Esophagus squamous epithelium (tissue), 5 donors: ENCODE measurements around the gene RIPOR2. TPM values are rescaled to one million over a fixed set of nuclear protein-coding genes. Genes with fewer than 3 reads are reported as not detected.

Experiments used
- DNase-seq: peaks from one replicate; lab custom pipeline; 2025; lab: John Stamatoyannopoulos, UW
- H3K27ac ChIP-seq, 4 donors: fragments of 200-600 bp; sonication (generic); one replicate each; pipeline ENCODE4 v1.5.1; 2016 to 2019; ENCODE audit warnings: mild to moderate bottlenecking in 1 of 4
- H3K27me3 ChIP-seq, 4 donors: fragments of 200-600 bp; sonication (generic); 1 replicate in 3 of 4; 2 replicates in 1 of 4; pipeline versions ENCODE4 v1.5.1 to v1.6.0; 2017 to 2021; ENCODE audit warnings: antibody characterized with exemption in 1 of 4
- H3K36me3 ChIP-seq, 3 donors: fragments of 200-600 bp; sonication (generic); one replicate each; pipeline ENCODE4 v1.5.1; 2016 to 2019
- H3K4me1 ChIP-seq, 3 donors: fragments of 200-600 bp; sonication (generic); one replicate each; pipeline ENCODE4 v1.5.1; 2017 to 2019
- H3K4me3 ChIP-seq, 4 donors: fragments of 200-600 bp; sonication (generic); 1 replicate in 3 of 4; 2 replicates in 1 of 4; pipeline ENCODE4 v1.5.1; 2016 to 2019; ENCODE audit warnings: mild to moderate bottlenecking in 2 of 4, moderate library complexity in 1 of 4
- H3K9me3 ChIP-seq, 3 donors: fragments of 200-600 bp; sonication (generic); one replicate each; pipeline ENCODE4 v1.5.1; 2016 to 2019
- POLR2A ChIP-seq, 4 donors: fragments of 450-650 bp; IDR thresholded peaks; one replicate each; pipeline ENCODE4 v1.6.1; 2017; ENCODE audit warnings: antibody characterized with exemption in 4 of 4, mild to moderate bottlenecking in 4 of 4, moderate library complexity in 3 of 4
- WGBS, 2 donors: methylation state at CpG; one replicate each; pipeline ENCODE4 v1.1.5; 2018; 5-methylcytosine and 5-hydroxymethylcytosine counted together
- intact Hi-C: fragments of 100-400 bp; cut with DNase I; formaldehyde crosslinking; loops from one replicate; pipeline ENCODE4 v1.15.0; 2022
- total RNA-seq, 4 donors: library from RNA; depleted of rRNA; stranded (reverse); fragments of >200 nt; gene quantifications; one replicate each; pipeline ENCODE4 v1.1.0, GENCODE V29; 2016
- TF ChIP-seq, protein P1 (sequence below), 6 experiments: fragments of 450-650 bp in 4 of 6; fragments of 200-600 bp in 2 of 6; sonication (generic) in 2 of 6; IDR thresholded peaks; one replicate each; pipeline ENCODE4 v1.5.1; 2016 to 2019; ENCODE audit warnings: antibody characterized with exemption in 6 of 6, mild to moderate bottlenecking in 4 of 6, moderate library complexity in 4 of 6
- donor health status: DM: yes; HTN: yes; CAD: no.

The RIPOR2 gene
- total RNA-seq, 4 donors from 2014 or later: 0.83 to 4.4 (median 3.3) TPM

DNA sequence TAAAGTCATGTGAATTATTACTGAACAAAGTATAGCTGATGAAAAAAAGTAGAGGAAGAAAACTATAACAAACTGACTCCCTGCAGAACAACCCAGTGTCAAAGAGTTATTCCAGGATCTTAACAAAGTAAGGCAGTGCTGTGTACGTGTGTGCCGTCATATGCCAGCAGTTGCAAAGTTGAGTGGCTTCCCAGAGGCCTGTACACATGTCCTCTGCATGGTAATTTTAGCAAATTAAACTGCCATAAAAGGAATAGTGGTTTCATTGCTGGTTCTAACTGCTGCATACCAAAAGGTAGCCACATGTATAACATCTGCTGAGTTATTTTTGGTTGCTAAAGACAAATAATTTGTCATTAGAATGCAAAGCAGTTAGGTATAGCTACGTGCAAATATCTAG is 44.8 kb downstream of the RIPOR2 start:
- DNase-seq: no peak
- H3K4me1 ChIP-seq: no peaks in the 10 kb centered on the region
- no peak overlapping the region for H3K27ac ChIP-seq
- no peaks in the 10 kb centered on the region for H3K9me3 ChIP-seq
- no peak overlapping the region for H3K4me3 ChIP-seq
- no peaks in the 10 kb centered on the region for H3K27me3 ChIP-seq
- WGBS, 2 donors: 76 to 81% methylated on average over 3 of the region's 3 CpGs
- H3K36me3 ChIP-seq: no peaks in the 10 kb centered on the region
- intact Hi-C loops: no loop called here
- TF ChIP-seq, protein P1, sequence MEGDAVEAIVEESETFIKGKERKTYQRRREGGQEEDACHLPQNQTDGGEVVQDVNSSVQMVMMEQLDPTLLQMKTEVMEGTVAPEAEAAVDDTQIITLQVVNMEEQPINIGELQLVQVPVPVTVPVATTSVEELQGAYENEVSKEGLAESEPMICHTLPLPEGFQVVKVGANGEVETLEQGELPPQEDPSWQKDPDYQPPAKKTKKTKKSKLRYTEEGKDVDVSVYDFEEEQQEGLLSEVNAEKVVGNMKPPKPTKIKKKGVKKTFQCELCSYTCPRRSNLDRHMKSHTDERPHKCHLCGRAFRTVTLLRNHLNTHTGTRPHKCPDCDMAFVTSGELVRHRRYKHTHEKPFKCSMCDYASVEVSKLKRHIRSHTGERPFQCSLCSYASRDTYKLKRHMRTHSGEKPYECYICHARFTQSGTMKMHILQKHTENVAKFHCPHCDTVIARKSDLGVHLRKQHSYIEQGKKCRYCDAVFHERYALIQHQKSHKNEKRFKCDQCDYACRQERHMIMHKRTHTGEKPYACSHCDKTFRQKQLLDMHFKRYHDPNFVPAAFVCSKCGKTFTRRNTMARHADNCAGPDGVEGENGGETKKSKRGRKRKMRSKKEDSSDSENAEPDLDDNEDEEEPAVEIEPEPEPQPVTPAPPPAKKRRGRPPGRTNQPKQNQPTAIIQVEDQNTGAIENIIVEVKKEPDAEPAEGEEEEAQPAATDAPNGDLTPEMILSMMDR (IDR thresholded peaks at IDR 0.05): no peak
- TF ChIP-seq POLR2A (IDR thresholded peaks at IDR 0.05): no peak

DNA sequence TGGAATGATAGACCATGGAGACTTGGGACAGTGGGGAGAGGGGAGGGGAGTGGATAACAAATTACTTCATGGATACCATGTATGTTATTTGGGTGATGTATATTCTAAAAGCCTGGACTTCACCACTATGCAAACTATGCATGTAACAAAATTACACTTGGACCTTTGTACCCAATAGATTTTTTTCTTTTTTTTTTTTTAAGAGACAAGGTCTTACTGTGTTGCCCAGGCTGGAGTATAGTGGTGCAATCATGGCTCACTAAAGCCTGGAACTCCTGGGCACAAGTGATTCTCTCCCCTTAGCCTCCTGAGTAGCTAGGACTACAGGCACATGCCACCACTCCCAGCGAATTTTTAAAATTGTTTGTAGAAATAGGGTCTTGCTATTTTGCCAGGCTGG is 45.3 kb downstream of the RIPOR2 start:
- H3K27ac ChIP-seq: no peak overlapping the region

DNA sequence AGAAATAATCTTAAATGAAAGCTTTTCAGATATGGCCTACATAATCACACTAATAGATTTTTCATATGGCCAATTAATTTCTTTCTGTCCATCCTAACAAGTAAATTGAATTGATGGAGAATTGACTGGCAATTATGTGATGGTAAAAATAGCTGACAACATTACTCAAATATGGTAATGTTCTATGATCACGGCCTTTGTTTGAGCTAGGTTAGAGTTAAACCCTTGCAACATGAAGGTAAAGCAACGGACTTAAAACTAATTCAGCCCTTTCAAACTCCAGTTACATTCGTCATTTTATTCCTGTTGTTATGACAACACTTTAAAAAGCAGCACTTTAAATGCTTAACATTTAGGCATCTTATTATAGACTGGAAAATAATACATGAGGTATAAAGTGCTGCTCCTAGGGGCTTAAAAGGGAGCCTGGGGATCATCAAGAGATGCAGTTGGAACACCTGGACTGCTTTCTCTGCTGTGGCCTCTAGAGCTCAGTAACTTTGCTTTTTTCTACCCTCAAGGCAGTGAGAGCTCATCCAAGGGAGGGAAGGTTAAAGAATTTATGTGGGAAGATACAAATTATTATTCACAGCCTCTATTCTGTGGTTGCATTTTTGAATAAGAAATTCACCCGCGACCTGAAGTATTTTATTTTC is 46.9 kb downstream of the RIPOR2 start:
- H3K27ac ChIP-seq: no peak overlapping the region
- TF ChIP-seq, protein P1 (IDR thresholded peaks at IDR 0.05): no peak
- TF ChIP-seq POLR2A (IDR thresholded peaks at IDR 0.05): no peak
- H3K9me3 ChIP-seq: no peaks in the 10 kb centered on the region
- no peaks in the 10 kb centered on the region for H3K4me1 ChIP-seq
- 75 to 82% methylated on average over 5 of the region's 5 CpGs for WGBS, 2 donors
- no peak for DNase-seq
- H3K27me3 ChIP-seq: no peaks in the 10 kb centered on the region
- H3K4me3 ChIP-seq: no peak overlapping the region
- H3K36me3 ChIP-seq: no peaks in the 10 kb centered on the region
- intact Hi-C loops: no loop called here

More for the DNA sequence above, 45.3 kb downstream of the RIPOR2 start:
- H3K4me1 ChIP-seq: no peaks in the 10 kb centered on the region
- no peaks in the 10 kb centered on the region for H3K36me3 ChIP-seq
- TF ChIP-seq, protein P1 (IDR thresholded peaks at IDR 0.05): no peak
- TF ChIP-seq POLR2A (IDR thresholded peaks at IDR 0.05): no peak
- H3K4me3 ChIP-seq: no peak overlapping the region
- 18 to 78% methylated on average over 1 of the region's 1 CpG for WGBS, 2 donors
- no peaks in the 10 kb centered on the region for H3K27me3 ChIP-seq
- intact Hi-C loops: no loop called here
- no peaks in the 10 kb centered on the region for H3K9me3 ChIP-seq
- DNase-seq: no peak

DNA sequence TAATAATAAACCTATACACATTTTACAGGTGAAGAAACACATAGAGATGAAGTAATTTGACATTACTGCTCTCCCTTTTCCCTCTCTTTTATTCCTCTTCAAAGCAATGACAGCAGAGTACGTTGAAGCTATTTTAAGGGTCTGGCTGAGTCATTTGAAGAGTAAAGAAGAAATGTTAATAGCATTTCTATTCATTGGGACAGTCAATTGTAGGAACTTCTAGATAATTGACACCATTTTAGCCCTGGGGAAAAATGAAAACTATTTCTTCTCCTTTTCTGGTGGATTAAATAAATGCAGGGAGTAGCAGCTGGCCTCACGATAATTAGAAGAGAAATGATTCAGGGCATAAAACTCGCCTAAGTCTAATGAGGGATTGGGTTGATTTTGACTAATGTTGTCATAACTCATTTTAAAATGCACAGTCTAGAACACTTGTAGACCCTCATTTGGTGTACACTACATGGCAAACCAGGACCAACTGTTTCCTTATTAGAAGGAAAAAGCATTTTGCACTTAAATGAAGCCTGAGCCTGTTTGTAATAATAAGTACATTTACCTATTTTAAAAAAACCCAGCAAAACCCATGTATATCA is 48.1 kb downstream of the RIPOR2 start:
- intact Hi-C loops: no loop called here
- H3K4me1 ChIP-seq: peaks cover 0 to 2% (median 0%) of the 10 kb centered on the region in 3 donors
- no peak overlapping the region for H3K27ac ChIP-seq
- 66 to 67% methylated on average over 3 of the region's 3 CpGs for WGBS, 2 donors
- no peak for TF ChIP-seq POLR2A (IDR thresholded peaks at IDR 0.05)
- no peaks in the 10 kb centered on the region for H3K9me3 ChIP-seq
- H3K36me3 ChIP-seq: no peaks in the 10 kb centered on the region
- DNase-seq: no peak
- H3K4me3 ChIP-seq: no peak overlapping the region
- no peaks in the 10 kb centered on the region for H3K27me3 ChIP-seq

DNA sequence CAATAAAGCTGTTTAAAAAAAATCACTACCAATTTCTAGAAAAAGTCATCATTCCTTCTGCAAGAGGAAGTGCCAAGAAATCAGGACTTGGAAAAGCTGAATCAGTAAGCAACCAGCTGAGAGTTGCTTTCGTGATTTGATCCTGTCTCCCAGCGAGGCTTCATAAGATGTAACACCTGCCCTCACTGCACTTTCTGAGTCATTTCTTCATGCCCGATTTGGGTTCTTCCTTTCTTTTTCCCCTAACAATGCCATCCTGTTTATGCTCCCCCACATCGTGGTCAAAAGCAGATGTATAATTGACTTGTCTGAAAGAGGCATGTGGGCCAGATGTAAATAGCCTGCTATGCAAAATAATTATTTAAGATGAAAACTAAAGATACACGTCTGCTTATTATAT is 52.1 kb downstream of the RIPOR2 start:
- no peak overlapping the region for H3K4me3 ChIP-seq
- no peak overlapping the region for H3K27ac ChIP-seq
- H3K27me3 ChIP-seq: no peaks in the 10 kb centered on the region
- intact Hi-C loops: no loop called here
- peaks cover 0 to 7% (median 0%) of the 10 kb centered on the region in 3 donors for H3K4me1 ChIP-seq
- H3K36me3 ChIP-seq: no peaks in the 10 kb centered on the region
- TF ChIP-seq, protein P1 (IDR thresholded peaks at IDR 0.05): no peak
- TF ChIP-seq POLR2A (IDR thresholded peaks at IDR 0.05): no peak
- no peaks in the 10 kb centered on the region for H3K9me3 ChIP-seq
- WGBS, 2 donors: 52 to 54% methylated on average over 5 of the region's 5 CpGs
- no peak for DNase-seq
